ENCODE results near the gene ZNF385C. TPM values are rescaled to one million over a fixed set of nuclear protein-coding genes. Genes with fewer than 3 reads are reported as not detected.

Gene ZNF385C
- total and polyA plus RNA-seq, 2 of the 13 experiments (the other 11 are each of a cell fraction or from before 2014, with no cell fraction given) = 2.3 to 6.1 TPM

DNA sequence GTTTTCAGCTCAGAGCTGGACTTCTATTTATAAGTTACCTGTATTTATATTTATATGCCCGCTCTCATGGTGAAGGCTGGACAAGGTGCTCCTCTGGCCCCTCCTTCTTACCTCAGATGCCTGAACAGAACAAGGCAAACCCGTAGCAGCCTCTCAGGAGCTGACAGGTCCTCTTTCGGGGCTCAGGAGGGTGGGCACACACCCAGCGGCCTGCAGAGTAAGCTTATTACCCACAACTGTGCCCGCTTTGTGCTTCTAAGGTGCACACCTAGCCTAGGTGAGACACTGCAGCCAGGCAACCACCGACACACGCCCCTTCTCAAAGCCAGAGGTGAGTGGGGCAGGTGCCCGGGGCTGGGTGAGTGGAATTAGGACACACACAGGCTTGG is 73.1 kb downstream of the ZNF385C start (continued):
- TF ChIP-seq, protein P1, sequence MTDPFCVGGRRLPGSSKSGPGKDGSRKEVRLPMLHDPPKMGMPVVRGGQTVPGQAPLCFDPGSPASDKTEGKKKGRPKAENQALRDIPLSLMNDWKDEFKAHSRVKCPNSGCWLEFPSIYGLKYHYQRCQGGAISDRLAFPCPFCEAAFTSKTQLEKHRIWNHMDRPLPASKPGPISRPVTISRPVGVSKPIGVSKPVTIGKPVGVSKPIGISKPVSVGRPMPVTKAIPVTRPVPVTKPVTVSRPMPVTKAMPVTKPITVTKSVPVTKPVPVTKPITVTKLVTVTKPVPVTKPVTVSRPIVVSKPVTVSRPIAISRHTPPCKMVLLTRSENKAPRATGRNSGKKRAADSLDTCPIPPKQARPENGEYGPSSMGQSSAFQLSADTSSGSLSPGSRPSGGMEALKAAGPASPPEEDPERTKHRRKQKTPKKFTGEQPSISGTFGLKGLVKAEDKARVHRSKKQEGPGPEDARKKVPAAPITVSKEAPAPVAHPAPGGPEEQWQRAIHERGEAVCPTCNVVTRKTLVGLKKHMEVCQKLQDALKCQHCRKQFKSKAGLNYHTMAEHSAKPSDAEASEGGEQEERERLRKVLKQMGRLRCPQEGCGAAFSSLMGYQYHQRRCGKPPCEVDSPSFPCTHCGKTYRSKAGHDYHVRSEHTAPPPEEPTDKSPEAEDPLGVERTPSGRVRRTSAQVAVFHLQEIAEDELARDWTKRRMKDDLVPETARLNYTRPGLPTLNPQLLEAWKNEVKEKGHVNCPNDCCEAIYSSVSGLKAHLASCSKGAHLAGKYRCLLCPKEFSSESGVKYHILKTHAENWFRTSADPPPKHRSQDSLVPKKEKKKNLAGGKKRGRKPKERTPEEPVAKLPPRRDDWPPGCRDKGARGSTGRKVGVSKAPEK (CRISPR knock-in tag; IDR thresholded peaks at IDR 0.05; ENCODE audit: borderline replicate concordance) = no peak
- TF ChIP-seq ZNF780A (CRISPR knock-in tag; IDR thresholded peaks at IDR 0.05) (no peak), MTA1 (CRISPR knock-in tag; IDR thresholded peaks at IDR 0.05; ENCODE audit: borderline replicate concordance) (no peak), ZNF577 (CRISPR knock-in tag; IDR thresholded peaks at IDR 0.05; ENCODE audit: borderline replicate concordance, low read depth) (no peak), ZNF567 (CRISPR knock-in tag; IDR thresholded peaks at IDR 0.05; ENCODE audit: borderline replicate concordance) (0 out of 2 replicates have a peak, but pooled peaks have one; percentile 11), ARID2 (CRISPR knock-in tag; IDR thresholded peaks at IDR 0.05; ENCODE audit: borderline replicate concordance) (no peak), ZNF282 (IDR thresholded peaks at IDR 0.05; ENCODE audit: partially characterized antibody) (no peak), TSC22D2 (CRISPR knock-in tag; IDR thresholded peaks at IDR 0.05; ENCODE audit: borderline replicate concordance) (no peak), PCBP1 (IDR thresholded peaks at IDR 0.05; ENCODE audit: borderline replicate concordance, low read depth, low read length) (no peak), PCBP2 (optimal IDR thresholded peaks at IDR 0.05; ENCODE audit: low read depth, low read length, poor library complexity, severe bottlenecking) (no peak)
- TF ChIP-seq, protein P2, sequence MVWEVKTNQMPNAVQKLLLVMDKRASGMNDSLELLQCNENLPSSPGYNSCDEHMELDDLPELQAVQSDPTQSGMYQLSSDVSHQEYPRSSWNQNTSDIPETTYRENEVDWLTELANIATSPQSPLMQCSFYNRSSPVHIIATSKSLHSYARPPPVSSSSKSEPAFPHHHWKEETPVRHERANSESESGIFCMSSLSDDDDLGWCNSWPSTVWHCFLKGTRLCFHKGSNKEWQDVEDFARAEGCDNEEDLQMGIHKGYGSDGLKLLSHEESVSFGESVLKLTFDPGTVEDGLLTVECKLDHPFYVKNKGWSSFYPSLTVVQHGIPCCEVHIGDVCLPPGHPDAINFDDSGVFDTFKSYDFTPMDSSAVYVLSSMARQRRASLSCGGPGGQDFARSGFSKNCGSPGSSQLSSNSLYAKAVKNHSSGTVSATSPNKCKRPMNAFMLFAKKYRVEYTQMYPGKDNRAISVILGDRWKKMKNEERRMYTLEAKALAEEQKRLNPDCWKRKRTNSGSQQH (CRISPR knock-in tag; IDR thresholded peaks at IDR 0.05; ENCODE audit: low read depth) = no peak
- TF ChIP-seq, protein P3, sequence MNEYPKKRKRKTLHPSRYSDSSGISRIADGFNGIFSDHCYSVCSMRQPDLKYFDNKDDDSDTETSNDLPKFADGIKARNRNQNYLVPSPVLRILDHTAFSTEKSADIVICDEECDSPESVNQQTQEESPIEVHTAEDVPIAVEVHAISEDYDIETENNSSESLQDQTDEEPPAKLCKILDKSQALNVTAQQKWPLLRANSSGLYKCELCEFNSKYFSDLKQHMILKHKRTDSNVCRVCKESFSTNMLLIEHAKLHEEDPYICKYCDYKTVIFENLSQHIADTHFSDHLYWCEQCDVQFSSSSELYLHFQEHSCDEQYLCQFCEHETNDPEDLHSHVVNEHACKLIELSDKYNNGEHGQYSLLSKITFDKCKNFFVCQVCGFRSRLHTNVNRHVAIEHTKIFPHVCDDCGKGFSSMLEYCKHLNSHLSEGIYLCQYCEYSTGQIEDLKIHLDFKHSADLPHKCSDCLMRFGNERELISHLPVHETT (CRISPR knock-in tag; conservative IDR thresholded peaks at IDR 0.05) = no peak
- TF ChIP-seq, protein P4, sequence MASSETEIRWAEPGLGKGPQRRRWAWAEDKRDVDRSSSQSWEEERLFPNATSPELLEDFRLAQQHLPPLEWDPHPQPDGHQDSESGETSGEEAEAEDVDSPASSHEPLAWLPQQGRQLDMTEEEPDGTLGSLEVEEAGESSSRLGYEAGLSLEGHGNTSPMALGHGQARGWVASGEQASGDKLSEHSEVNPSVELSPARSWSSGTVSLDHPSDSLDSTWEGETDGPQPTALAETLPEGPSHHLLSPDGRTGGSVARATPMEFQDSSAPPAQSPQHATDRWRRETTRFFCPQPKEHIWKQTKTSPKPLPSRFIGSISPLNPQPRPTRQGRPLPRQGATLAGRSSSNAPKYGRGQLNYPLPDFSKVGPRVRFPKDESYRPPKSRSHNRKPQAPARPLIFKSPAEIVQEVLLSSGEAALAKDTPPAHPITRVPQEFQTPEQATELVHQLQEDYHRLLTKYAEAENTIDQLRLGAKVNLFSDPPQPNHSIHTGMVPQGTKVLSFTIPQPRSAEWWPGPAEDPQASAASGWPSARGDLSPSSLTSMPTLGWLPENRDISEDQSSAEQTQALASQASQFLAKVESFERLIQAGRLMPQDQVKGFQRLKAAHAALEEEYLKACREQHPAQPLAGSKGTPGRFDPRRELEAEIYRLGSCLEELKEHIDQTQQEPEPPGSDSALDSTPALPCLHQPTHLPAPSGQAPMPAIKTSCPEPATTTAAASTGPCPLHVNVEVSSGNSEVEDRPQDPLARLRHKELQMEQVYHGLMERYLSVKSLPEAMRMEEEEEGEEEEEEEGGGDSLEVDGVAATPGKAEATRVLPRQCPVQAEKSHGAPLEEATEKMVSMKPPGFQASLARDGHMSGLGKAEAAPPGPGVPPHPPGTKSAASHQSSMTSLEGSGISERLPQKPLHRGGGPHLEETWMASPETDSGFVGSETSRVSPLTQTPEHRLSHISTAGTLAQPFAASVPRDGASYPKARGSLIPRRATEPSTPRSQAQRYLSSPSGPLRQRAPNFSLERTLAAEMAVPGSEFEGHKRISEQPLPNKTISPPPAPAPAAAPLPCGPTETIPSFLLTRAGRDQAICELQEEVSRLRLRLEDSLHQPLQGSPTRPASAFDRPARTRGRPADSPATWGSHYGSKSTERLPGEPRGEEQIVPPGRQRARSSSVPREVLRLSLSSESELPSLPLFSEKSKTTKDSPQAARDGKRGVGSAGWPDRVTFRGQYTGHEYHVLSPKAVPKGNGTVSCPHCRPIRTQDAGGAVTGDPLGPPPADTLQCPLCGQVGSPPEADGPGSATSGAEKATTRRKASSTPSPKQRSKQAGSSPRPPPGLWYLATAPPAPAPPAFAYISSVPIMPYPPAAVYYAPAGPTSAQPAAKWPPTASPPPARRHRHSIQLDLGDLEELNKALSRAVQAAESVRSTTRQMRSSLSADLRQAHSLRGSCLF (CRISPR knock-in tag; IDR thresholded peaks at IDR 0.05; ENCODE audit: borderline replicate concordance) = no peak
- TF ChIP-seq, protein P5, sequence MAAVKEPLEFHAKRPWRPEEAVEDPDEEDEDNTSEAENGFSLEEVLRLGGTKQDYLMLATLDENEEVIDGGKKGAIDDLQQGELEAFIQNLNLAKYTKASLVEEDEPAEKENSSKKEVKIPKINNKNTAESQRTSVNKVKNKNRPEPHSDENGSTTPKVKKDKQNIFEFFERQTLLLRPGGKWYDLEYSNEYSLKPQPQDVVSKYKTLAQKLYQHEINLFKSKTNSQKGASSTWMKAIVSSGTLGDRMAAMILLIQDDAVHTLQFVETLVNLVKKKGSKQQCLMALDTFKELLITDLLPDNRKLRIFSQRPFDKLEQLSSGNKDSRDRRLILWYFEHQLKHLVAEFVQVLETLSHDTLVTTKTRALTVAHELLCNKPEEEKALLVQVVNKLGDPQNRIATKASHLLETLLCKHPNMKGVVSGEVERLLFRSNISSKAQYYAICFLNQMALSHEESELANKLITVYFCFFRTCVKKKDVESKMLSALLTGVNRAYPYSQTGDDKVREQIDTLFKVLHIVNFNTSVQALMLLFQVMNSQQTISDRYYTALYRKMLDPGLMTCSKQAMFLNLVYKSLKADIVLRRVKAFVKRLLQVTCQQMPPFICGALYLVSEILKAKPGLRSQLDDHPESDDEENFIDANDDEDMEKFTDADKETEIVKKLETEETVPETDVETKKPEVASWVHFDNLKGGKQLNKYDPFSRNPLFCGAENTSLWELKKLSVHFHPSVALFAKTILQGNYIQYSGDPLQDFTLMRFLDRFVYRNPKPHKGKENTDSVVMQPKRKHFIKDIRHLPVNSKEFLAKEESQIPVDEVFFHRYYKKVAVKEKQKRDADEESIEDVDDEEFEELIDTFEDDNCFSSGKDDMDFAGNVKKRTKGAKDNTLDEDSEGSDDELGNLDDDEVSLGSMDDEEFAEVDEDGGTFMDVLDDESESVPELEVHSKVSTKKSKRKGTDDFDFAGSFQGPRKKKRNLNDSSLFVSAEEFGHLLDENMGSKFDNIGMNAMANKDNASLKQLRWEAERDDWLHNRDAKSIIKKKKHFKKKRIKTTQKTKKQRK (IDR thresholded peaks at IDR 0.05; ENCODE audit: low read length) = no peak
